ENCODE data around the gene ADRA2C. TPM values are rescaled to one million over a fixed set of nuclear protein-coding genes. Genes with fewer than 3 reads are reported as not detected.

The ADRA2C gene
- total RNA-seq, 1 experiment from 2014 or later = 0.28 TPM

DNA sequence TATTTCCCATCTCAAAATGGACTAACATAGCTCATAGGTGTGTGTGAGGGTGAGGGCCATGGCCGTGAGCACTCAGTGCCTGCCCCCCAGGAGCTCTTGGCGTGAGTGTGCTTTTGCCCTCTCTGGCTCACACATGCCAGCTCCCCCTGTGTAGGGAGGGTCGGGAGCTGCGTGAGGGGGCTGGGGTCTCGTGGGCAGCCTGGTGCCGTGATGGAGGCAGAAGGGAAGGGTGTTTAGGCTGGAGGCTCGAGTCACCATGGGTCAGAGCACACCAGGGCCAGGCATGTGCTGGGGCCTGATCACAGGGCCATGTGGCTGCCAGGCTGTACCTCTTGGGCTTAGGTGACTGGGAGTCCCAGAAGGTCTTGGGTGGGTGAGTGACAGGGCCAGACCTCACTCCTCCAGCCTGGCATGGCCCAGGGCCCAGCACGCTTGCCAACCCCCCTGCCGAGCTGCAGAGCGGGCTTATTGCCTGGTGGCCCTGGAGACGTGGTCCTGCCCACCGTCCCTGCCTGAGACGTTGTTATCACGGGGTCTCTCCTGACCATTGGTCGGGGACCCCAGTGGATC lies 44.0 kb downstream of the ADRA2C start:
- no peak overlapping the region for H3K4me3 Mint-ChIP-seq (ENCODE audit: unreplicated experiment)
- ChIA-PET POLR2A (no interaction called here), CTCF (interaction anchor here (0.6 kb wide), 2 partner anchors 26 to 120 kb away, joined by 3 to 5 read pairs; no protein-coding TSS in a partner anchor)
- H3K9me3 Mint-ChIP-seq (ENCODE audit: unreplicated experiment) = no peaks in the 10 kb centered on the region
- H3K27me3 Mint-ChIP-seq (ENCODE audit: insufficient read depth, unreplicated experiment) = peaks cover 39% of the 10 kb centered on the region
- no peaks in the 10 kb centered on the region for H3K4me1 Mint-ChIP-seq (ENCODE audit: insufficient read depth, unreplicated experiment)
- BruUV-seq (replicated peaks) = no TSS peak
- DNase-seq (ENCODE audit: unreplicated experiment) = no peak
- TF ChIP-seq, protein P1, sequence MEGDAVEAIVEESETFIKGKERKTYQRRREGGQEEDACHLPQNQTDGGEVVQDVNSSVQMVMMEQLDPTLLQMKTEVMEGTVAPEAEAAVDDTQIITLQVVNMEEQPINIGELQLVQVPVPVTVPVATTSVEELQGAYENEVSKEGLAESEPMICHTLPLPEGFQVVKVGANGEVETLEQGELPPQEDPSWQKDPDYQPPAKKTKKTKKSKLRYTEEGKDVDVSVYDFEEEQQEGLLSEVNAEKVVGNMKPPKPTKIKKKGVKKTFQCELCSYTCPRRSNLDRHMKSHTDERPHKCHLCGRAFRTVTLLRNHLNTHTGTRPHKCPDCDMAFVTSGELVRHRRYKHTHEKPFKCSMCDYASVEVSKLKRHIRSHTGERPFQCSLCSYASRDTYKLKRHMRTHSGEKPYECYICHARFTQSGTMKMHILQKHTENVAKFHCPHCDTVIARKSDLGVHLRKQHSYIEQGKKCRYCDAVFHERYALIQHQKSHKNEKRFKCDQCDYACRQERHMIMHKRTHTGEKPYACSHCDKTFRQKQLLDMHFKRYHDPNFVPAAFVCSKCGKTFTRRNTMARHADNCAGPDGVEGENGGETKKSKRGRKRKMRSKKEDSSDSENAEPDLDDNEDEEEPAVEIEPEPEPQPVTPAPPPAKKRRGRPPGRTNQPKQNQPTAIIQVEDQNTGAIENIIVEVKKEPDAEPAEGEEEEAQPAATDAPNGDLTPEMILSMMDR (IDR thresholded peaks at IDR 0.05; ENCODE audit: unreplicated experiment) = no peak
- H3K27ac Mint-ChIP-seq (ENCODE audit: low read depth, unreplicated experiment) = no peak overlapping the region
- no peaks in the 10 kb centered on the region for H3K36me3 Mint-ChIP-seq (ENCODE audit: insufficient read depth, unreplicated experiment)
- intact Hi-C loops (cut with micrococcal nuclease) = no loop called here

DNA sequence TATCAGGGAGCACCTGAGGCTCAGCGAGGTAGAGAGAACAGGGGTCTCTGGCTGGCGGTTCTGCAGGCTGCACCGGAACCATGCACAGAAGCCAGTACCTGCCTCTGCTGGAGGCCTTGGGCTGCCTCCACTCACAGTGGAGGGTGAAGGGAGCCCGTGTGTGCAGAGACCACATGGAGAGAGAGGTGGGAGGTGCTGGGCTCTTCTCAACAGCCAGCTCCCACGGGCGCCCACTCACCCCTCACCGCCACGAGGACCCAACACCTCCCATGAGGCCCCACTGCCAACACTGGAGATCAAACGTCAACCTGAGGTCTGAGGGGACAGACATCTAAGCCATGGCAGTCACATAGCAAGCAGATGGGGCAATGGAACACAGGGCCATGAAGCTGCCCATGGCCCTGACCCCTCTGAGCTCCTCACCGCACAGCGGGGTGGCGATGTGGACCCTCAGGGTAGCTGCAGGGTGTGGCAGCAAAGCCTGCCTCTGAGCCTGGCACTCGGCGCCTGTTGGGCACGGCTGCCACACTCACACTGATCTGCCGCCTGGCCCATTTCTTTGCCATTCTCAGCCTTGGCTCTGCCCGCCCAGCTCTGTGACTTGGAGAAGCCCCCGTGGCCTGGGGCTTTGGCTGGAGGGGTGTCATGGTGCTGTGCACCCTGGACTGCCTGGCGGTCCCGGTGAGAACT lies 44.8 kb downstream of the ADRA2C start:
- no peak overlapping the region for H3K4me3 Mint-ChIP-seq (ENCODE audit: unreplicated experiment)
- no peaks in the 10 kb centered on the region for H3K9me3 Mint-ChIP-seq (ENCODE audit: unreplicated experiment)
- intact Hi-C loops (cut with micrococcal nuclease) = no loop called here
- H3K4me1 Mint-ChIP-seq (ENCODE audit: insufficient read depth, unreplicated experiment) = no peaks in the 10 kb centered on the region
- peaks cover 39% of the 10 kb centered on the region for H3K27me3 Mint-ChIP-seq (ENCODE audit: insufficient read depth, unreplicated experiment)
- no peak overlapping the region for H3K27ac Mint-ChIP-seq (ENCODE audit: low read depth, unreplicated experiment)
- TF ChIP-seq, protein P1 (IDR thresholded peaks at IDR 0.05; ENCODE audit: unreplicated experiment) = no peak
- ChIA-PET CTCF (no interaction called here), POLR2A (no interaction called here)
- DNase-seq (ENCODE audit: unreplicated experiment) = no peak
- BruUV-seq (replicated peaks) = no TSS peak
- H3K36me3 Mint-ChIP-seq (ENCODE audit: insufficient read depth, unreplicated experiment) = no peaks in the 10 kb centered on the region

DNA sequence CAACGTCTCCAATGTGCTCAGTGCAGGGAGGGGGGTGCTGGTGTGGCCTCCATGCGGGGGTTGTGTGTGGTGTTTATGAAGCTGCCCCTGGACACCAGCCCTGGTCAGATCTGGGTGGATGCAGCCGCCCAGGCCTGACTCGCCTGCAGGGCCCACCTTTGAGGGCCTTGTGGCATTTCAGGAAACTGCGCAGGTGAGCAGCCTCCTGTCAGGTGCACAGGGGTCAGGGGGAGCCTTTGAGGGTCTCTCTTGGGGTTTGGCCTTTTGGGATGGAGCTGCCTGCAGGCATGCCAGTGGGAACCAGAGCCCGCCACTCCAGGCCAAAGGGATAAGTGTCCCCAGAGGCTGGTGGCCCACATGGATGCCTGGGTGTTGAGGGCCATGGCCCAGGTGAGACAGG lies 45.4 kb downstream of the ADRA2C start:
- BruUV-seq (replicated peaks) = no TSS peak
- peaks cover 34% of the 10 kb centered on the region for H3K27me3 Mint-ChIP-seq (ENCODE audit: insufficient read depth, unreplicated experiment)
- no peak overlapping the region for H3K4me3 Mint-ChIP-seq (ENCODE audit: unreplicated experiment)
- TF ChIP-seq, protein P1 (IDR thresholded peaks at IDR 0.05; ENCODE audit: unreplicated experiment) = no peak
- no peaks in the 10 kb centered on the region for H3K4me1 Mint-ChIP-seq (ENCODE audit: insufficient read depth, unreplicated experiment)
- no peaks in the 10 kb centered on the region for H3K9me3 Mint-ChIP-seq (ENCODE audit: unreplicated experiment)
- ChIA-PET CTCF (no interaction called here), POLR2A (no interaction called here)
- DNase-seq (ENCODE audit: unreplicated experiment) = no peak
- H3K36me3 Mint-ChIP-seq (ENCODE audit: insufficient read depth, unreplicated experiment) = no peaks in the 10 kb centered on the region
- no peak overlapping the region for H3K27ac Mint-ChIP-seq (ENCODE audit: low read depth, unreplicated experiment)
- intact Hi-C loops (cut with micrococcal nuclease) = no loop called here

DNA sequence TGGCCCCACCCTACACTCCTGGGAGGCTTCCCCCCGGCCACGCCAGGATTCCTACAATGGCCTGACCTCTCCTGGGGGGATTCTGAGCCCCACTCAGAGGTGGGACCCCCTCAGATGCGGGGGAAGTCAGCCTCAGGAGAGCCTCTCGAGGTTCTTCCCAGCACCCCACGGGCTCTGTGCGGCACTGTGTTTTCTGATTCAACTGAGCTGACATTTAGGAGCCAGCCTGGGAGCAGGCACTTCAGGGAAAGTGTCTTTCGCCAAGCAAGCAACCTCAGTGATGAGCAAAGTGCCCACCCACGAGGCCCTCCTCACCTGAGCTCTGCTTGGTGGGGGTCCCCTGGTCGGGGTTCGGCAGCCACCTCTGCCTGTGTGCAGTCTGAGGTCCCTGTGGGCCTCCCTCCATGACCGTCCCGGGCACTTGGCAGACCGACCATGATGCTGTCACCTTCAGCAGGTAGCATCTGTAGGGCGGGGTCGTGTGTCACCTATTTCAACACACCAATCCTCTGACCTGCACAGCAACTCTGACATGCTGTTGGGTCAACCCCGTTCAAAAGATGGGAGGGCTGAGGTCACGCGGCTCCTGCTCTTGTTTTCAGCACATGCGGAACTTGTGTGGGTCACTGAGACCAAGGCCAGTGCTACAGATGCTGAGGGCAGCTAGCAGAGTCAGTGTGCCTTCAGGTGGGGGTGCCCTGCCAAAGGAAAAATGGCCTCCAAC lies 46.2 kb downstream of the ADRA2C start:
- CTCF ChIA-PET = no interaction called here
- intact Hi-C loops (cut with micrococcal nuclease) = no loop called here
- no TSS peak for BruUV-seq (replicated peaks)

More for the DNA sequence above, 46.2 kb downstream of the ADRA2C start:
- H3K4me3 Mint-ChIP-seq (ENCODE audit: unreplicated experiment) = no peak overlapping the region
- no peaks in the 10 kb centered on the region for H3K9me3 Mint-ChIP-seq (ENCODE audit: unreplicated experiment)
- no peak for DNase-seq (ENCODE audit: unreplicated experiment)
- H3K4me1 Mint-ChIP-seq (ENCODE audit: insufficient read depth, unreplicated experiment) = no peaks in the 10 kb centered on the region
- POLR2A ChIA-PET = no interaction called here
- H3K27ac Mint-ChIP-seq (ENCODE audit: low read depth, unreplicated experiment) = no peak overlapping the region
- TF ChIP-seq, protein P1 (IDR thresholded peaks at IDR 0.05; ENCODE audit: unreplicated experiment) = no peak
- peaks cover 27% of the 10 kb centered on the region for H3K27me3 Mint-ChIP-seq (ENCODE audit: insufficient read depth, unreplicated experiment)
- H3K36me3 Mint-ChIP-seq (ENCODE audit: insufficient read depth, unreplicated experiment) = no peaks in the 10 kb centered on the region

All from MCF 10A (cell line).